ENCODE measurements around the gene LINGO3. TPM values are rescaled to one million over a fixed set of nuclear protein-coding genes. Genes with fewer than 3 reads are reported as not detected.

LINGO3 gene
- total RNA-seq, 1 experiment from 2014 or later, result 2.0 TPM

DNA sequence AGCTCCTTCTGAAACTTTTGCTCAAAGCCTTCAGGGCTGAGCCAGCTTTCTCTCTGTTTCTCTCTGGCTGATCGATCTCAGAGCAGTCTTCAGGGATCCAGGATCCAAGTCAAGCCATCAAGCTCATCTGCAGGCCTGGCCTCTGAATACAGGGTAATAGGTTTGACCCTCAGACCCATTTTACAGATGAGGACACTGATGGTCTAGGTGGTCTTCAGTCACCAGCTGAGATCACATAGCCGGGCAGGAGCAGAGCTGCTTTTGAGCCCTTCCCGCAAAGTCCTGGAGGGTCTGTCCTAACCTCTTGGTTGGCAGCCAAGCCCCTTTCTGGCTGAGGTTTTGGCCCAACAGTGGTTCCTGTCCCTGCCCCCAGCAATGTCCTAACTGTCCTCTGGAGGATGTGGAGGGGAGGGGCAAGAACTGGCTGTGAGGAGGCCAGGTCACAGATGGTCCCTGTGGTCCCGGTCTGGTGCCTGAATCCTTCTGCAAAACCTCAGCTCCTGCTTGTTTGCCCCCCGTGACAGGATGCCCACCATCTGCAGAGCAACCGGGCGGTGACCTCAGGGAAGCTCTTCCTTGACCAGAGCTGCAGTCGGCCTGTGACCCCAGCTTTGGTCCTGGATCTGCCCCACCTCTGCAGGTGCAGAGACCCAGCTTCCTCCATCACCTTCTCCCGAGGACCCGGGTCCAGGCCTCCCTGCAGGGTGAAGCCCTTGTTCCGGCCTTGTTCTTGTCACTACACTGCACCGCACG is 20.2 kb downstream of the LINGO3 start (continued):
- TF ChIP-seq IRF2 (CRISPR knock-in tag; IDR thresholded peaks at IDR 0.05; ENCODE audit: borderline replicate concordance, low read depth) (no peak), OVOL2 (CRISPR knock-in tag; IDR thresholded peaks at IDR 0.05; ENCODE audit: borderline replicate concordance) (no peak)

DNA sequence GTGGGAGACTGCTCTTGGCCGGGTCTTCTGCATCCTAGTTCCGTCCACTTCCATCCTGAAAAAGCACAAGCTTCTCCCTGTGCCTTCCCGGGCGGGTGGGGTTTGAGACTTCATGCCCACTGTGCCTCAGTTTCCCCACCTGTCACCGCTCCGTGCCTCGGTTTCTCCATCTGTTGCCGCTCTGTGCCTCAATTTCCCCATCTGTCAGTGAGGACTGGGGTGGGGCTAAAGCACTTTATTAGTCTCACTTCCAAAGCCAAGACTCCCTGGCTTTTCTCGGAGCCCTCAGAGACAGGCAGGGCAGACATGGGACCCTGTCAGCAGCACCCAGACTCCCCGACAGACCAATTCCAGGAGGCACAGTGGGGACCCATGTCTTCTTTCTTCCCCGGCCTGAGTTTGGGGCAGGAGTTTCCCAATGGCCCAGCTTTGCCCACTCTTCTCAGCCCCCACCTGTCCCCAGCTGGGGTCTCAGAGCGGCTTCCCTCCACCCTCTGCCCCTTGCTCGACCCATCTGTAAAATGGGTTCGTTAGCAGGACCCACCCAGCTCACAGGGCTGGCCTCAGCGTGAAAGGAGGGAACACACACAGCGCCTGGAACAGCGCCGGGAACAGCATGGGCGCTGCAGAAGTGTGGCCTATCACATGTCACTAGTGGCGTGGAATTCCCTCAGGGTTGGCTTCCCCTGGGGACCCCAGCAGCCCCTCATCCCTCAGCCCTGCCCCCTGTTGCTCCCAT is 21.4 kb downstream of the LINGO3 start:
- no peak for DNase-seq (ENCODE audit: low spot score)
- no peaks in the 10 kb centered on the region for H3K36me3 Mint-ChIP-seq
- H3K27me3 Mint-ChIP-seq (ENCODE audit: low read depth), result peaks cover 55% of the 10 kb centered on the region
- H3K9me3 Mint-ChIP-seq, result no peaks in the 10 kb centered on the region
- TF ChIP-seq ZNF232 (CRISPR knock-in tag; IDR thresholded peaks at IDR 0.05), result no peak
- TF ChIP-seq CBFB (CRISPR knock-in tag; IDR thresholded peaks at IDR 0.05; ENCODE audit: low read depth), result no peak
- TF ChIP-seq NR2C2 (CRISPR knock-in tag; IDR thresholded peaks at IDR 0.05), result no peak
- TF ChIP-seq FOXP1 (CRISPR knock-in tag; IDR thresholded peaks at IDR 0.05; ENCODE audit: borderline replicate concordance), result no peak
- H3K27ac Mint-ChIP-seq, result no peak overlapping the region
- ChIA-PET CTCF (interaction anchor here (0.6 to 2.7 kb wide), 5 partner anchors 25 to 87 kb away, joined by 3 to 10 read pairs (median 4); no protein-coding TSS in a partner anchor), POLR2A (no interaction called here)
- no peak overlapping the region for H3K4me3 Mint-ChIP-seq
- peaks cover 11% of the 10 kb centered on the region for H3K4me1 Mint-ChIP-seq
- ATAC-seq, result no peak

GRCh38 chr19:2283835-2284507 is 24.0 kb downstream of the LINGO3 start:
- Mint-ChIP-seq H3K27ac (no peak overlapping the region), H3K4me1 (peaks cover 8% of the 10 kb centered on the region), H3K4me3 (no peak overlapping the region), H3K36me3 (no peaks in the 10 kb centered on the region), H3K27me3 (ENCODE audit: low read depth) (peaks cover 32% of the 10 kb centered on the region), H3K9me3 (no peaks in the 10 kb centered on the region)
- POLR2A ChIA-PET, result no interaction called here
- ATAC-seq (no peak), DNase-seq (ENCODE audit: low spot score) (no peak)
- TF ChIP-seq GTF2I (CRISPR knock-in tag; conservative IDR thresholded peaks at IDR 0.05) (peak; percentile 83; the same call in 1 of the 2 replicates), ZNF232 (CRISPR knock-in tag; IDR thresholded peaks at IDR 0.05) (no peak), ZNF121 (CRISPR knock-in tag; IDR thresholded peaks at IDR 0.05) (peak; percentile 97)
- CTCF ChIA-PET, result interaction anchor here (0.6 to 2.4 kb wide), 4 partner anchors 32 to 1890 kb away, joined by 3 to 13 read pairs (median 3); no protein-coding TSS in a partner anchor

- no peaks in the 10 kb centered on the region for H3K9me3 Mint-ChIP-seq
- ATAC-seq (no peak), DNase-seq (ENCODE audit: low spot score) (no peak)
- peak overlapping the region; percentile 62 for H3K4me3 Mint-ChIP-seq
- peaks cover 5% of the 10 kb centered on the region; the same call in 1 of the 2 replicates for H3K4me1 Mint-ChIP-seq
- TF ChIP-seq USF2 (CRISPR knock-in tag; IDR thresholded peaks at IDR 0.05) (no peak), ZNF121 (CRISPR knock-in tag; IDR thresholded peaks at IDR 0.05) (peak; percentile 87), GRHL2 (CRISPR knock-in tag; IDR thresholded peaks at IDR 0.05; ENCODE audit: insufficient replicate concordance, severe bottlenecking) (no peak)
- TF ChIP-seq, protein P1, sequence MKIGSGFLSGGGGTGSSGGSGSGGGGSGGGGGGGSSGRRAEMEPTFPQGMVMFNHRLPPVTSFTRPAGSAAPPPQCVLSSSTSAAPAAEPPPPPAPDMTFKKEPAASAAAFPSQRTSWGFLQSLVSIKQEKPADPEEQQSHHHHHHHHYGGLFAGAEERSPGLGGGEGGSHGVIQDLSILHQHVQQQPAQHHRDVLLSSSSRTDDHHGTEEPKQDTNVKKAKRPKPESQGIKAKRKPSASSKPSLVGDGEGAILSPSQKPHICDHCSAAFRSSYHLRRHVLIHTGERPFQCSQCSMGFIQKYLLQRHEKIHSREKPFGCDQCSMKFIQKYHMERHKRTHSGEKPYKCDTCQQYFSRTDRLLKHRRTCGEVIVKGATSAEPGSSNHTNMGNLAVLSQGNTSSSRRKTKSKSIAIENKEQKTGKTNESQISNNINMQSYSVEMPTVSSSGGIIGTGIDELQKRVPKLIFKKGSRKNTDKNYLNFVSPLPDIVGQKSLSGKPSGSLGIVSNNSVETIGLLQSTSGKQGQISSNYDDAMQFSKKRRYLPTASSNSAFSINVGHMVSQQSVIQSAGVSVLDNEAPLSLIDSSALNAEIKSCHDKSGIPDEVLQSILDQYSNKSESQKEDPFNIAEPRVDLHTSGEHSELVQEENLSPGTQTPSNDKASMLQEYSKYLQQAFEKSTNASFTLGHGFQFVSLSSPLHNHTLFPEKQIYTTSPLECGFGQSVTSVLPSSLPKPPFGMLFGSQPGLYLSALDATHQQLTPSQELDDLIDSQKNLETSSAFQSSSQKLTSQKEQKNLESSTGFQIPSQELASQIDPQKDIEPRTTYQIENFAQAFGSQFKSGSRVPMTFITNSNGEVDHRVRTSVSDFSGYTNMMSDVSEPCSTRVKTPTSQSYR (CRISPR knock-in tag; IDR thresholded peaks at IDR 0.05), result no peak
- H3K27me3 Mint-ChIP-seq (ENCODE audit: low read depth), result peaks cover 21% of the 10 kb centered on the region
- H3K36me3 Mint-ChIP-seq, result no peaks in the 10 kb centered on the region
- POLR2A ChIA-PET, result no interaction called here
- no peak overlapping the region for H3K27ac Mint-ChIP-seq
- CTCF ChIA-PET, result interaction anchor here (0.6 to 2.4 kb wide), 3 partner anchors 33 to 61 kb away, joined by 3 to 13 read pairs (median 3); partner anchors contain the start of gene PLEKHJ1
Observed at GRCh38 chr19:2282862-2283237, 25.1 kb downstream of the LINGO3 start.
